ENCODE results near the gene UGDH.
A peak's percentile ranks its signal among the peaks of the same experiment; 100 is the strongest.

The UGDH gene

GRCh38 chr4:39527296-39528060 is at the start of gene UGDH:
Gene UGDH, minus strand, starts transcription at chr4:39527439. Its CDS starts 5,927 bp downstream, at chr4:39521512.
- no peak for TF ChIP-seq CTCF (conservative IDR thresholded peaks at IDR 0.05; ENCODE audit: low read depth)
- POLR2A ChIA-PET (ENCODE audit: low non-redundant PET), result interaction anchor here (0.6 to 1.0 kb wide), 4 partner anchors 15 to 163 kb away, joined by 3 to 6 read pairs (median 3); partner anchors contain the start of gene SMIM14
- CTCF ChIA-PET, result interaction anchor here (0.6 to 0.8 kb wide), 2 partner anchors 59 to 405 kb away, joined by 3 to 5 read pairs; no protein-coding TSS in a partner anchor
- H3K27ac ChIP-seq, result peak within 1 kb of the TSS; percentile 90
- DNase-seq (ENCODE audit: low spot score), result peak; percentile 97

GRCh38 chr4:39574946-39575345 is 47.7 kb upstream of the UGDH start:
- ChIA-PET POLR2A (ENCODE audit: low non-redundant PET) (no interaction called here), CTCF (interaction anchor here (0.6 to 0.9 kb wide), 2 partner anchors 108 to 454 kb away, joined by 4 read pairs; no protein-coding TSS in a partner anchor)
- H3K27ac ChIP-seq, result no peak overlapping the region
- TF ChIP-seq CTCF (conservative IDR thresholded peaks at IDR 0.05; ENCODE audit: low read depth), result no peak
- DNase-seq (ENCODE audit: low spot score), result no peak

- no peak for DNase-seq (ENCODE audit: low spot score)
- H3K27ac ChIP-seq, result no peak overlapping the region
- CTCF ChIA-PET, result interaction anchor here (0.5 to 0.6 kb wide), 2 partner anchors 10 to 1600 kb away, joined by 3 read pairs; no protein-coding TSS in a partner anchor
- POLR2A ChIA-PET (ENCODE audit: low non-redundant PET), result no interaction called here
- TF ChIP-seq CTCF (conservative IDR thresholded peaks at IDR 0.05; ENCODE audit: low read depth), result no peak
These were observed 44.3 kb upstream of the UGDH start for GRCh38 chr4:39571504-39571903.

GRCh38 chr4:39571054-39571453 is 43.8 kb upstream of the UGDH start:
- TF ChIP-seq CTCF (conservative IDR thresholded peaks at IDR 0.05; ENCODE audit: low read depth), result no peak
- ChIA-PET CTCF (interaction anchor here (0.6 kb wide), 1 partner anchor 1601 kb away, joined by 3 read pairs; no protein-coding TSS in a partner anchor), POLR2A (ENCODE audit: low non-redundant PET) (no interaction called here)
- no peak overlapping the region for H3K27ac ChIP-seq
- no peak for DNase-seq (ENCODE audit: low spot score)

- H3K27ac ChIP-seq, result no peak overlapping the region
- no peak for TF ChIP-seq CTCF (conservative IDR thresholded peaks at IDR 0.05; ENCODE audit: low read depth)
- ChIA-PET POLR2A (ENCODE audit: low non-redundant PET) (interaction anchor here (0.8 kb wide), 1 partner anchor 13 kb away, joined by 3 read pairs; no protein-coding TSS in a partner anchor), CTCF (interaction anchor here (0.5 kb wide), 2 partner anchors 101 to 1391 kb away, joined by 3 to 5 read pairs; no protein-coding TSS in a partner anchor)
- no peak for DNase-seq (ENCODE audit: low spot score)
These were observed 42.0 kb upstream of the UGDH start for GRCh38 chr4:39569209-39569608.

- POLR2A ChIA-PET (ENCODE audit: low non-redundant PET), result interaction anchor here (0.8 kb wide), 1 partner anchor 14 kb away, joined by 3 read pairs; no protein-coding TSS in a partner anchor
- no peak overlapping the region for H3K27ac ChIP-seq
- CTCF ChIA-PET, result interaction anchor here (0.5 kb wide), 1 partner anchor 1390 kb away, joined by 3 read pairs; no protein-coding TSS in a partner anchor
- no peak for TF ChIP-seq CTCF (conservative IDR thresholded peaks at IDR 0.05; ENCODE audit: low read depth)
- peak; percentile 63 for DNase-seq (ENCODE audit: low spot score)
These were observed 41.6 kb upstream of the UGDH start for GRCh38 chr4:39568805-39569204.
